HG02885 (cell line): ENCODE results near the gene ESRP2.
A peak's percentile ranks its signal among the peaks of the same experiment; 100 is the strongest.

Experiments used
- ATAC-seq: cut with Tn5 transposase; IDR thresholded peaks from one replicate; pipeline ENCODE4 v1.9.1; 2021; ENCODE audit warnings: mild to moderate bottlenecking; ENCODE audit not compliant: unreplicated experiment, poor library complexity

Gene ESRP2

GRCh38 chr16:68242926-68243858 lies 7.3 kb upstream of the ESRP2 start:
- ATAC-seq, result no peak

DNA sequence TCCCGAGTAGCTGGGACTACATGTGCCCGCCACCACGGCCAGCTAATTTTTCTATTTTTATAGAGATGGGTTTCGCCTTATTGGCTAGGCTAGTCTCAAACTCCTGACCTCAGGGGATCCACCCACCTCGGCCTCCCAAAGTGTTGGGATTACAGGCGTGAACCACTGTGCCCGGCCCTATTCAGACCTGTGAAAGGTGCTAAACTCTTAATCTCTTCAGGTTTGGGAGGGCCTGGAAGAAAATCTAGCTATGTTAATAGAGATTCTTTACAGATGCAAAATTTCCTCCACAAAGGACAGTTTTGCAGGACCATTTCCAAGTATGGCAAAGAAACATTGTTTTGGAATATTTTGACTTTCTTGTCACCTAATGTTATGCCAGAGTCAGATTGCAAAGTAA lies 6.2 kb upstream of the ESRP2 start:
- ATAC-seq, result no peak

GRCh38 chr16:68238029-68238345 lies 2.1 kb upstream of the ESRP2 start:
- no peak for ATAC-seq

GRCh38 chr16:68237243-68238028 lies 1.5 kb upstream of the ESRP2 start:
- peak; percentile 84 for ATAC-seq

- ATAC-seq, result no peak
Measured at GRCh38 chr16:68236826-68237242, 907 bp upstream of the ESRP2 start.

DNA sequence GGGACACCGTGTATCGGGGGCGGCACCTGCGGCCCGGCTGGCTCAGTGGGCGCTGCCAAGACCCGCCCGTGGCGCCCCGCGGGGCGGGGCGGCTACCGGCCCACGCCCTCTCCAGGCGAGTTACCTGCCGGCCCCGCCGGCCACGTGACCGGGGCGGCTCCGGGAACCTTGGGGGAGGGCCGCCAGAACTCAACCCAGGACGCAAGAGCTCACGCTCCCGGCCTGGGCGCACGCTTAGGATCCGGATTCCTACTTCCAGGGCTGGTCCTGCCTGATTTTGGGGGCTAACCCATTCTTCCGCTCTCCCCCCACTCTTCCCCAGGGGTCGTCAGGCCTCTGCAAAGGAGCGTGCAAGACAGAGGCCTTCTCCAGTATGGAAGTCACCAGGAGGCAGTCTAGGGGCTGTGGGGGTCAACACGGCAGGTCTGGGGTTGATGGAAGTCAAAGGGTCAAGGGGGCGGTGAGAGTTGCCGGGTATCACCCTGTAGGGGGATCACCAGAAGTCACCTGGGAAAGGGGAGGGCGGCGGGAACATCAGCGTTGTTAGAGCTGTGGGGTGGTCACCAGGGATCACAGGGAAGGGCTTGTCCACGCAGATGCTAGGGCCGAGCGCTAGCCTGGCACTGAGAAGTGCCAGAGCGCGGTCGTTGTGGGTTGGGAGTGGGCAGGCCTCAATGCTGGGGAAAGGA lies 354 bp upstream of the ESRP2 start:
- ATAC-seq, result no peak

- ATAC-seq, result no peak
Measured at GRCh38 chr16:68235108-68235886, 630 bp downstream of the ESRP2 start.

DNA sequence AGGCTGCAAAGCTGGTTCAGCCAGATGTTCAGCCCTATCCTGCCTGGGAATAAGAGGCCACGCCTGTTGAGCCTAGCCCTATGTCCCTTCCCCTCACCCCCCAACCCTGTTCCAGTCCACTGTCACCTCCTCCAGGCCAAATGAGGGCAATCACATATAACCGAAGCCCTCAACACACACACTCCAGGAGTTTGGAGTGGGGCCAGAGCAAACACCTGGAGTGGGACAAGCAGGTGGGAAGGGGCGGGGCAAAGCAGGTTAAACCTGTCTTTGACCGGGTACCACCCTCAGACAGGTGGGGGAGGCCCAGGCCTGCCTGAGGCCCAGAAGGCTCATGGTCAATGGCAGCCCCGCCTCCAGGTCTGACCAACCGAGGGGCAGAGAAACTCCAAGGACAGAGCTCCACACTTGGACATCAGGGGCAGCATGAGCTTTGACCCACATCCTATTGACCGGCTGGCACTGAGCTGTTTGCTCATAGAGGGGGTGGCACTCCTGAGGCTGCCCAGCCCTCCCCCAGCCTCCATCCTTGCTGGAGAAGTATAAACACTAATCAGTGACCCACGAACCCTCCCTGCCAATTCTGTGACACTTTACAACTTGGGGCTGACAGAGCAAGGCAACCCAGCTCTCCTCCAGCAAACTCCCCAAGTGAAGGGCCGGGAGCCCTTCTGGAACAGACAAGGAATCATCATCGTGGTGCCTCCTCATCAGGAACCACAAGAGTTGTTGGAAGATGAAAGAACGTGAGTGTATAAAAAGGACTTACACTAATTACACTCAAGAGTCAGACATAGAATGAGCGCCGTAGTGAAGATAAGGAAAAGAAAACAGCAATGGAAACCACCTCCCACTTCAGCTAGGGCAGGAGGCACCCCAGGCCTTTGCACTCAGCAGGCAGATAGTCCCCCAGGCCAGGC lies 1.5 kb downstream of the ESRP2 start:
- no peak for ATAC-seq

GRCh38 chr16:68233835-68234187 lies 2.1 kb downstream of the ESRP2 start:
- ATAC-seq, result no peak

- no peak for ATAC-seq
Measured at GRCh38 chr16:68233085-68233834, 2.7 kb downstream of the ESRP2 start.

- ATAC-seq, result no peak
Measured at GRCh38 chr16:68232335-68232734, 3.6 kb downstream of the ESRP2 start.

- no peak for ATAC-seq
Measured at GRCh38 chr16:68231384-68232136, 4.4 kb downstream of the ESRP2 start.

- no peak for ATAC-seq
Measured at GRCh38 chr16:68230956-68231355, 5.0 kb downstream of the ESRP2 start.

DNA sequence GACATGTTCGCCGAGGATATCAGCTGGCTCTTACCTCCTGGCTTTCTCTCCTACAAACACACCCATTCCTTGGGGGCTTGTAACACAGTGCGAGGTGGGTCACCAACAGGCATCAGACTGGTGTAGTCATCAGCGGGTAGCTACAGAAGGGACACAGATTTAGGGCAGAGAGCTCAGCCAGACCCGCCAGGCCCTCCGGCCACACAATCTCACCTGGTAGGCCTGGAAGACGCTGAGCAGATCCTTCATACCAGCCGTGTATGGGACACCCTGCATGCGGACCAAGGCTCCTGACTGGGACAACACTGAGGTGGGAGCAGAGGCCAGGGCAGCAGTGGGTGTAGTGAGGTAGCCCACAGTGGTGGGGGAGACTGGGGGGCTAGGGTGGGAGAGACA lies 5.8 kb downstream of the ESRP2 start:
- no peak for ATAC-seq

DNA sequence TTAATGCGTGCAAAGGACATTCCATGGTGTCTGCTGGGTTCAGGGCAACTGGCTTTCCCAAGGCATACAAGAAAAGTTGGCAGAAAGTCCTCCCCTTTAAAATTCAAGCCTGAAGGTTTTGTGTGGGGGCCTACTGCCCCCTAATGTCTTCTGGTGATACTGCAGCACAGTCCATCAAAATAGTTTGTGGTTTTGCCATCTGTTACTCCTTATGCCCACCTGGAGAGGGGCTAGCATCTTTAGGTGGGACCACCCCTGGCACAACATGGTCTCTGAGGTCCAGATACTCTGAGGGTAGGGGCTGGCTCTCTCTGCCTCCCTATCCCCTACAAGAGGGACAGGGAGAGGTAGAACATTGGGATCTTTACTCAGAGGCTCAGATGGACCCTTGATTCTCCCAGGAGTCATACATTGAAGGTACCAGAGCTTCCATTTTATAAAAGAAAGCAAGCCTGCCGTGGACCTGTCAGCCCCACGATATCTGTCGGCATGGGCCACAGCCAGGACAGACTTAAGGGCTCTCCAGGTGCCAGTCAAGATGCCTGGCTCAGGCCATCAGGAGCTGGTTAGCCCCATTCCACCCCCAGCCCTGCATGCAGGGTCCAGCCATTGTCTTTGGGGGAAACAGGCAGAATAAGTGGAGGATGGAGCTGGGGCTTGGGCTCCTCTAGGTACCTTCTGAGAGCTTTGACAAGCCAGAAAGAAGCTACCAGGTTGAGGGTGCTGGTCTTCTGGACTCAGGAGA lies 6.3 kb downstream of the ESRP2 start:
- ATAC-seq, result no peak

- ATAC-seq, result no peak
Measured at GRCh38 chr16:68228652-68229051, 7.3 kb downstream of the ESRP2 start.

- no peak for ATAC-seq
Measured at GRCh38 chr16:68227850-68228553, 7.9 kb downstream of the ESRP2 start.
